Prostate gland (tissue), 2 donors: ENCODE data around the gene PHF20. TPM values are rescaled to one million over a fixed set of nuclear protein-coding genes. Genes with fewer than 3 reads are reported as not detected.

Experiments used
- DNase-seq: peaks from one replicate; pipeline ENCODE4 v3.0.0-alpha.2; 2019; ENCODE audit warnings: low spot score
- H3K27ac ChIP-seq, 2 donors: fragments of 200-600 bp; sonication (generic); 2 replicates each; pipeline ENCODE4 v1.5.1; 2017 to 2019
- H3K27me3 ChIP-seq: fragments of 200-600 bp; sonication (generic); replicated peaks from 2 replicates; pipeline ENCODE4 v1.5.1; 2019; ENCODE audit not compliant: insufficient read depth
- H3K36me3 ChIP-seq, 2 donors: fragments of 200-600 bp; sonication (generic); 1 replicate in 1 of 2; 2 replicates in 1 of 2; pipeline versions ENCODE4 v1.5.1 to v1.8.1; 2017 to 2019
- H3K4me1 ChIP-seq: fragments of 200-600 bp; sonication (generic); replicated peaks from 2 replicates; pipeline ENCODE4 v1.5.1; 2019
- H3K4me3 ChIP-seq, 2 donors: fragments of 200-600 bp; sonication (generic); 2 replicates each; pipeline ENCODE4 v1.5.1; 2017 to 2019
- H3K9me3 ChIP-seq: fragments of 200-600 bp; sonication (generic); 2 replicates; pipeline ENCODE4 v1.5.1; 2017
- CTCF ChIP-seq, 4 experiments: fragments of 200-600 bp in 2 of 4; fragments of 450-650 bp in 2 of 4; sonication (generic) in 2 of 4; IDR thresholded peaks; 1 replicate in 3 of 4; 2 replicates in 1 of 4; pipeline ENCODE4 v1.5.1; 2016 to 2019; ENCODE audit warnings: antibody characterized with exemption in 4 of 4, mild to moderate bottlenecking in 2 of 4, moderate library complexity in 2 of 4
- POLR2A ChIP-seq: fragments of 450-650 bp; IDR thresholded peaks from one replicate; pipeline ENCODE4 v1.6.1; 2016; ENCODE audit warnings: antibody characterized with exemption, mild to moderate bottlenecking
- POLR2AphosphoS5 ChIP-seq: sonication (generic); formaldehyde crosslinking; IDR thresholded peaks from one replicate; pipeline ENCODE4 v1.6.1; 2017; ENCODE audit warnings: antibody characterized with exemption
- WGBS: methylation state at CpG from one replicate; pipeline ENCODE4 v1.1.5; 2018; 5-methylcytosine and 5-hydroxymethylcytosine counted together
- intact Hi-C: fragments of 100-400 bp; cut with DNase I; formaldehyde crosslinking; loops from one replicate; pipeline ENCODE4 v1.14.2; 2022
- total RNA-seq, 2 donors: library from RNA; depleted of rRNA; stranded (reverse); fragments of >200 nt; gene quantifications; one replicate each; pipeline ENCODE4 v1.1.0, GENCODE V29; 2016

Gene PHF20
- total RNA-seq, 2 donors from 2014 or later = 34.7 to 61.1 TPM

GRCh38 chr20:35910254-35910653 lies 138.4 kb downstream of the PHF20 start:
- Histone ChIP-seq H3K27ac (no peak overlapping the region), H3K36me3 (no peaks in the 10 kb centered on the region), H3K4me1 (no peaks in the 10 kb centered on the region), H3K27me3 (no peaks in the 10 kb centered on the region), H3K9me3 (no peaks in the 10 kb centered on the region), H3K4me3 (no peak overlapping the region)
- TF ChIP-seq CTCF (IDR thresholded peaks at IDR 0.05) (no peak), POLR2AphosphoS5 (no peak), POLR2A (no peak)
- WGBS = over 99% methylated on average over 3 of the region's 3 CpGs
- DNase-seq = no peak
- intact Hi-C loops = no loop called here

- Histone ChIP-seq H3K9me3 (no peaks in the 10 kb centered on the region), H3K27ac (no peak overlapping the region), H3K27me3 (no peaks in the 10 kb centered on the region), H3K4me3 (no peak overlapping the region), H3K36me3 (no peaks in the 10 kb centered on the region), H3K4me1 (no peaks in the 10 kb centered on the region)
- DNase-seq = no peak
- WGBS = 79% methylated on average over 4 of the region's 4 CpGs
- no peak for TF ChIP-seq POLR2A
- no peak for TF ChIP-seq POLR2AphosphoS5
- no peak for TF ChIP-seq CTCF (IDR thresholded peaks at IDR 0.05)
- intact Hi-C loops = no loop called here
Measured at GRCh38 chr20:35912881-35913280, 141.1 kb downstream of the PHF20 start.

- H3K4me1 ChIP-seq = no peaks in the 10 kb centered on the region
- no peak for DNase-seq
- no peaks in the 10 kb centered on the region for H3K36me3 ChIP-seq
- TF ChIP-seq POLR2AphosphoS5 = no peak
- TF ChIP-seq CTCF (IDR thresholded peaks at IDR 0.05) = no peak
- no peak for TF ChIP-seq POLR2A
- H3K27ac ChIP-seq = no peak overlapping the region
- WGBS = 69% methylated on average over 3 of the region's 3 CpGs
- no peak overlapping the region for H3K4me3 ChIP-seq
- no peaks in the 10 kb centered on the region for H3K27me3 ChIP-seq
- intact Hi-C loops = no loop called here
- no peaks in the 10 kb centered on the region for H3K9me3 ChIP-seq
Measured at GRCh38 chr20:35917077-35917476, 145.3 kb downstream of the PHF20 start.

GRCh38 chr20:35918021-35918420 lies 146.2 kb downstream of the PHF20 start:
- 100% methylated on average over 1 of the region's 1 CpG for WGBS
- Histone ChIP-seq H3K27me3 (no peaks in the 10 kb centered on the region), H3K4me3 (no peak overlapping the region), H3K27ac (no peak overlapping the region), H3K36me3 (no peaks in the 10 kb centered on the region), H3K4me1 (no peaks in the 10 kb centered on the region), H3K9me3 (no peaks in the 10 kb centered on the region)
- intact Hi-C loops = no loop called here
- TF ChIP-seq CTCF (IDR thresholded peaks at IDR 0.05) (no peak), POLR2AphosphoS5 (no peak), POLR2A (no peak)
- no peak for DNase-seq

GRCh38 chr20:35920523-35920922 lies 148.7 kb downstream of the PHF20 start:
- WGBS = 99% methylated on average over 3 of the region's 3 CpGs
- no peaks in the 10 kb centered on the region for H3K9me3 ChIP-seq

More at GRCh38 chr20:35920523-35920922, 148.7 kb downstream of the PHF20 start:
- no peaks in the 10 kb centered on the region for H3K4me1 ChIP-seq
- H3K36me3 ChIP-seq = no peaks in the 10 kb centered on the region
- DNase-seq = no peak
- H3K27me3 ChIP-seq = no peaks in the 10 kb centered on the region
- intact Hi-C loops = no loop called here
- H3K27ac ChIP-seq = no peak overlapping the region
- no peak overlapping the region for H3K4me3 ChIP-seq
- TF ChIP-seq POLR2AphosphoS5 = no peak
- TF ChIP-seq CTCF (IDR thresholded peaks at IDR 0.05) = no peak
- no peak for TF ChIP-seq POLR2A
